Stimulated activated naive CD4-positive, alpha-beta T cell (primary cell): ENCODE measurements around the gene DMD.
"Not testable (repeated sequence)": the region's sequence is repeated elsewhere in the genome, so short reads cannot be mapped to it uniquely, and the experiment has no call there.

Experiments
- DNase-seq, 6 experiments: peaks; one replicate each; lab custom pipeline; 2025; lab: John Stamatoyannopoulos, UW

Gene DMD

DNA sequence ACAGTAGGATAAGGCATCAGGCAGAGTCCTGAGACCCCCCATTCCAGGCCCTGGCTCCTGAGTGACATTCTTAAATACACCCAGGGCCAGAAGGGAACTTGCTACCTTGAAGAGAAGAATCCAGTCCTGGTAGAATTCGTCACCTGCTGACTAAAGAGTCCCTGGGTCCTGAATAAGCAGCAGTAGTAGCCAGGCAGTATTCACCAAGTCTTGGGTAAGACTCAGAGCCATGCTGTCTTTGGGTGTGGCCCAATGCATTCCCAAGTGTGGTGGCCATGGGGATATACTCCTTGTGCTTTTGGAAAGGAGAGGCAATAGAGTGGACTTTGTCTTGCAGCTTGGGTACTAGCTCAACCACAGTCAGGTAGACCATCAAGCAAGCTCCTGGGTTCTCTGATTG lies 359.1 kb downstream of the DMD start:
- DNase-seq = no peak

GRCh38 chrX:32851556-32851955 lies 359.8 kb downstream of the DMD start:
- DNase-seq = no peak

DNA sequence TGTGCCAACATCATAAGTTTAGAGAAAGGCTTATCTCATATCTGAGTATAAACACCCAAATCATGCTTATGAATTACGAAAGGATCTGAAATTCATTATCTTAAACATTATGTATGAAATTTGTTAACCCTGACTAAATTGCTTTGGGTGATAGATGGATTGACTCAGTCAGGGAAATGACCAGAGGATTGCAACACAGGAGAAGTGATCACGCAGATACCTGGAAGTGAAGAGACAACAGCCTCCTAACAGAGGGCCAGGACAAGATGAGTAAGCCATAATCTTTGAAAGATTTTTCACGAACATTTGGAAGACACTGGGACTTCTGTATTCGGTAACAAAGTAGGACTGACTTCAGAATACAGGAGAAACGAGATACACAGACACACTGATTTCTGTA lies 363.4 kb downstream of the DMD start:
- no peak for DNase-seq

DNA sequence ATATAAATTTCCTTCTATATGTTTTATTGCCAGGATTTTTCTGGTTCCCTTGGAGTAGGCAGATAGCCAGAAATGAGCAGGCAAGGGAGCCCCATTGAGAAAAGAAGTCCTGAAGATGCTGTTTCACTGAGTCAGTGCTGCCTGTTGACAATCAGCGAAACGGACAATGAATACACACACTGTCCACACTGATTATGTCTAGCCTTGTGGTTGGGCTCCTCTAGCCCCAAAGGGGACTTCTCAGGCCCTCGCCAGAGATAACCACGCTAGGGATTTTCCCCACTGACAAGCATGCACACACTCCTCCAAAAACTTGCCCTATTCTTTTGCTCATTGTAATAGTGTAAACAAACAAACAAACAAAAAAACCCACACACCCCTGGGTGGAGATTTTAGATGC lies 369.3 kb downstream of the DMD start:
- DNase-seq = no peak

- DNase-seq = no peak
Observed at GRCh38 chrX:32839781-32840180, 371.6 kb downstream of the DMD start.

DNA sequence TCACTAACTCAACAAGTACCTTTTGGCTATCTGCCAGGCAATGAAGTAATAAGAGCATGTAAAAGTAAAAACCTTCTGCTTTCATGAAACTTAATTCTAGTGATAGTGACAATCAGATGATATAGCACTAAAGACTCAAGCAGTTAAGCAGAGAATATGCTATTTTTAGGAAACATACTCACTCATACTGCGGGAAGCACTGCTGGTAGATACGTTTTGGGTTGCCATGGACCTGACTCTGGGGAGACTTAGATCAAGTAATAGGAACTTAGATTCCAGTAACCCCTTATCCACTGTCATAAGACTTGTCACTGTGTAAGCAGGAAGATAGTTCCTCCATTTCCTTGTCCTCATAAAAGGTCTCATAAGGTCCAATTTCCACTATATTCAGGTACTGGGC lies 386.3 kb downstream of the DMD start:
- DNase-seq = no peak

GRCh38 chrX:32804034-32804433 lies 407.3 kb downstream of the DMD start:
- DNase-seq = no peak

- no peak for DNase-seq
Observed at GRCh38 chrX:32798990-32799389, 412.4 kb downstream of the DMD start.

DNA sequence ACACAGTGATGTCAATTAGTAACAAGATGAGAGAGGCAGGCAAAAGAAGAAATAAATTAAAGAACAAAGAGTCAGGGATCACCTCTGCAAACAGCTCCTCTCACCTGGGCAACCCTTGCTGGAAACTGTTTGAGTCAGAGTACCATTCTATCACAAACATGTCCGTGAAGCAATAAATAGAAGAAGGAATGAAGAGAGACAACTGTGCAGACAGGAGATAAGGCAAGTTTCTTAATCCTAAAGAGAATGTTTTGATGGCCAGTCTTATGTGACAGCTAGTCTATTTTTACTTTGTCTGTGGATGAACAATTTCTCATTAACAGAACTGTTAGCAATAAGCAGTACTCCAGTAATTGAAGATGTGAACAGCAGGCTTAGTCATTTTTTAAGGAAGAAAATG lies 422.4 kb downstream of the DMD start:
- no peak for DNase-seq

GRCh38 chrX:32780109-32780508 lies 431.2 kb downstream of the DMD start:
- no peak for DNase-seq

DNA sequence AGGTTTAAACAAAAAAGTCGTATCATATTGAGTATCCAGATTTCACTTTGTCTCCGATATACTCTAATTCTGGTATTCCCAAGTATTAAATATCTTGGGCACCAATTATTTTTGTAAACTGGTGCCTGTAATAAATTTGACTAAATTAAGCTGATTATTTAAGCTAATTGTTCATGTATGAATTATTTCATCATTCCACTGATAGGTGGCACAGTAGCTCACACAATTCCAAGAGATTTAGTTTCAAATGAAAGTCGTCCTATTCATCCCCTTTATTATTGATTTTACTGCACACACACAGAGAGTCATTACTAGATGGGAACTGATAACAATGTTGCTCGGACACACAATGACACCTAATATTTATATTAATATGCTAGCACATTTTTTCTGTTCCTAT lies 432.4 kb downstream of the DMD start:
- DNase-seq = no peak

- no peak for DNase-seq
Observed at GRCh38 chrX:32774966-32775365, 436.4 kb downstream of the DMD start.

DNA sequence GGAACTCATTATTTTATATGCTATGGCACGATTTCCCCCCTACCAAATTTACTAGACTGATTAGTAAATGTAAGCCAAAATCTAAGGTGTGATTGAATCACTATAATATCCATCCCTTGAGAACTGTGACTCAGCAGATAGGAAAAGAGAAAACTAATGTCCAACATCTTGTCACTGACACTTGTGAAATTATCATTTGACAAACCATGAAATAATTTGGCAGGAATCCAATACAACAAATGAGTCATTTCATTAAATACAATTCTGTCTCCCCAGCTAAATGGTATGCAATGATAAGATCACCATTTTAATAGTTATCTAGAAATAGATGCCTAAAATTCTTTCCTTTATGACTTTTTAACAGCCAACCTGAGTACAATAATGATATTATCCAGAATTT lies 462.3 kb downstream of the DMD start:
- no peak for DNase-seq

DNA sequence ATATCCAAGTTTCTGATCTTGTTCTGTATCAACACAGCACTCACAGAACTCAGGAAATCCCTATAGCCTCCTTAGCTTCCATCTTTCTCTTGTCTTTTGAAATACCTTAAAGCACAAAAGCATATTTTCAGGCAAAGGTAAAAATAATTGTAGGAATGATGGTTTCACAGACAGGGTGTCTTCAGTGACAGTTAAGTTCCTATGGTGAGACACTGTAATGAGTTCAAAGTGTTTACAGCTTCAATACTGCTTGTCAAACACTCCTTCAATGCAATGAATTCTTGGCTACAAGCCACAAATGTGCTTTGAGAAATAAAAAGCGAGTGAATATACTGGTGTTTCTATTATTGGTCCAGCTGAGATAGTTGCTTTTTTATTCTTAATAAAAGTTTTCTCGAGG lies 466.0 kb downstream of the DMD start:
- DNase-seq = no peak

DNA sequence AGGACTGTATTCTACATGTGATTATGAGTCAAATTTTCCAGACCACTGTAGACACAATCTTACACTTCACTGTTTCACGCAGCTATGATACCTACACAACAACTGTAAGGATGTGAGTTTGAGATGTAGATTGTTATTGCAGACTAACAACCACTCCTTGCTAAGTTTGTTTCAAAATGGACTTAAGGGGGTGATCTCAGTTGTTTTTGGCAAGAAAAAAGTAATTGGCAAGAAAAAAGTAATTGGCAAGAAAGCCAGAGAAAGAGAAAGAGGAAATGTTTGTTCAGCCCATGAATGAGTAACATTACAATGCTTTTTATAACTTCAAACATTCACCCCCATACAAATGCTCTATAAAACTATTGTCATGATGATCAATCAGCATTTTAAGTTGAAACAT lies 466.4 kb downstream of the DMD start:
- no peak for DNase-seq

GRCh38 chrX:32741910-32742309 lies 469.4 kb downstream of the DMD start:
- DNase-seq = no peak

DNA sequence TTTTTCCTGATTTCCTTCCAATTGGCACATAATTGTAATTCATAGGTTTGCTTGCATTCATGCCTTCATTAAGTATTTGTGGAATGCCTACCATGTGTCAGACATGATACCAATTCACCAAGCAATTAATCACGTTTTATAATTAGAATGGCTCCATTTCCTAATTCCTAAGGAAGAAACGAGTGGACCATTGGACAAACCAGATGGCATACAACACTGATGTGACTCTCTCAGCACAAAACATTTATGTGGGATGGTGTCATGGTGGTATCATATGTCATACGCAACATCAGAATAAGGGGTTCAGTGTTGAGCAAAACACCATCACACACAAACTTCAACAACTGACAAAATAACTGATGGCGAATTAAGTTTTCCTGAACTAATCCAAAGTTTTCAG lies 502.8 kb downstream of the DMD start:
- no peak for DNase-seq

- not testable (repeated sequence) for DNase-seq
Observed at GRCh38 chrX:32705385-32705784, 506.0 kb downstream of the DMD start.

DNA sequence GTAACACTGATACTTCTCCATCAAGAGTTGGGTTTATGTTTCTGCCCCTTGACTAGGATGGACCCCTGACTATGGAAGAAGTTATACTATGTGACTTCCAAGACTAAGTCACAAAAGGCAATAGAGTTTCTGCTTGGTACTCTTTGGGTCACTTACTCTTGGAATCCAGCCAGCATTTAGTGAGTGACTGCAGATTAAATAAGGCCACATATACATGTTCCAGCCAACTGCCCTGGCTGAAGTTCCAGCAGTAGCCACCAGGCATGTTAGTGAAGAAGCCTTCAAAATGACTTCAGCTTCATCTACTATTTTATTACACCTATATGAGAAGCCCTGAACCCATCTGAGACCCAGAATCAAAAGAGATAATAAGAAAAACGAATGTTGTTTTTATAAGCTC lies 524.0 kb downstream of the DMD start:
- DNase-seq = no peak

GRCh38 chrX:32678487-32678886 lies 532.9 kb downstream of the DMD start:
- no peak for DNase-seq

GRCh38 chrX:32673193-32673592 lies 538.2 kb downstream of the DMD start:
- no peak for DNase-seq

GRCh38 chrX:32662516-32662915 lies 548.8 kb downstream of the DMD start:
- DNase-seq = no peak

- no peak for DNase-seq
Observed at GRCh38 chrX:32644476-32645245, 566.7 kb downstream of the DMD start.

- DNase-seq = no peak
Observed at GRCh38 chrX:32642283-32642682, 569.1 kb downstream of the DMD start.
